Measurements from ENCODE around the gene MACO1. TPM values are rescaled to one million over a fixed set of nuclear protein-coding genes. Genes with fewer than 3 reads are reported as not detected.

Gene MACO1
- total RNA-seq, 1 experiment from 2014 or later = 9.8 TPM

- H3K9me3 ChIP-seq (ENCODE audit: control insufficient read depth in 1 of 2, insufficient read depth in 1 of 2, low read depth in 1 of 2, low read length in 2 of 2) = no peaks in the 10 kb centered on the region
- no peaks in the 10 kb centered on the region for H4K20me1 ChIP-seq (ENCODE audit: insufficient read depth)
- intact Hi-C loops (cut with micrococcal nuclease) = no loop called here
- no TSS peak for BruUV-seq (replicated peaks)
- H3K27ac ChIP-seq (ENCODE audit: low read depth, low read length) = no peak overlapping the region
- H3K4me3 ChIP-seq (replicated peaks in 1 of 2; ENCODE audit: low read depth in 1 of 2, low read length in 2 of 2) = no peak overlapping the region
- H3K9ac ChIP-seq (ENCODE audit: low read length) = no peak overlapping the region
- H3K79me2 ChIP-seq (ENCODE audit: insufficient read depth, low read length) = no peaks in the 10 kb centered on the region
- TF ChIP-seq TCF7L2 (IDR thresholded peaks at IDR 0.05; ENCODE audit: borderline replicate concordance, extremely low read depth, insufficient read depth, insufficient read length) = no peak
- TF ChIP-seq FOSL1 (IDR thresholded peaks at IDR 0.05; ENCODE audit: low read depth) = no peak
- no peak for TF ChIP-seq RAD21 (IDR thresholded peaks at IDR 0.05; ENCODE audit: low read depth)
- peak in 1 of 3 experiments; percentile 22; a peak in 2 of 6 replicates for TF ChIP-seq CTCF (IDR thresholded peaks at IDR 0.05 in 2 of 3, conservative IDR thresholded peaks at IDR 0.05 in 1 of 3; ENCODE audit: borderline replicate concordance in 1 of 3, insufficient read depth in 1 of 3, low read depth in 2 of 3, low read length in 2 of 3)
- H3K27me3 ChIP-seq (ENCODE audit: insufficient read depth, low read length) = no peaks in the 10 kb centered on the region
- ChIA-PET POLR2A (no interaction called here), CTCF (interaction anchor here (3.1 kb wide), 1 partner anchor 14 kb away, joined by 9 read pairs; no protein-coding TSS in a partner anchor), RAD21 (ENCODE audit: low non-redundant PET in 1 of 2, low total read pairs in 2 of 2, uncharacterized antibody in 2 of 2, unreplicated experiment in 2 of 2) (no interaction called here)
- no peaks in the 10 kb centered on the region for H3K9me2 ChIP-seq (ENCODE audit: insufficient read depth)
- H3K4me2 ChIP-seq (ENCODE audit: low read length) = no peak overlapping the region
- no peak for DNase-seq (ENCODE audit: low read depth, low spot score)
- H3K36me3 ChIP-seq (ENCODE audit: control insufficient read depth in 1 of 2, insufficient read depth in 2 of 2, low read length in 2 of 2) = no peaks in the 10 kb centered on the region
- no peaks in the 10 kb centered on the region for H3K4me1 ChIP-seq (ENCODE audit: control insufficient read depth in 1 of 2, insufficient read depth in 2 of 2, low read length in 2 of 2)
- no peak overlapping the region for H2AFZ ChIP-seq (ENCODE audit: low read depth, low read length, poor library complexity, severe bottlenecking)
- ATAC-seq = peak; percentile 45
These were observed 87.0 kb downstream of the MACO1 start for GRCh38 chr1:25517476-25518394.
